ENCODE data around the gene COPS7A.
"Not testable (repeated sequence)": the region's sequence is repeated elsewhere in the genome, so short reads cannot be mapped to it uniquely, and the experiment has no call there.

The COPS7A gene

GRCh38 chr12:6701078-6701768, 22.6 kb upstream of the COPS7A start:
- DNase-seq (ENCODE audit: low read depth), result no peak

GRCh38 chr12:6703631-6704030, 20.2 kb upstream of the COPS7A start:
- DNase-seq (ENCODE audit: low read depth), result no peak

GRCh38 chr12:6708351-6708750, 15.5 kb upstream of the COPS7A start:
- not testable (repeated sequence) for DNase-seq (ENCODE audit: low read depth)

- no peak for DNase-seq (ENCODE audit: low read depth)
These were observed 14.9 kb upstream of the COPS7A start for GRCh38 chr12:6708960-6709394.

DNA sequence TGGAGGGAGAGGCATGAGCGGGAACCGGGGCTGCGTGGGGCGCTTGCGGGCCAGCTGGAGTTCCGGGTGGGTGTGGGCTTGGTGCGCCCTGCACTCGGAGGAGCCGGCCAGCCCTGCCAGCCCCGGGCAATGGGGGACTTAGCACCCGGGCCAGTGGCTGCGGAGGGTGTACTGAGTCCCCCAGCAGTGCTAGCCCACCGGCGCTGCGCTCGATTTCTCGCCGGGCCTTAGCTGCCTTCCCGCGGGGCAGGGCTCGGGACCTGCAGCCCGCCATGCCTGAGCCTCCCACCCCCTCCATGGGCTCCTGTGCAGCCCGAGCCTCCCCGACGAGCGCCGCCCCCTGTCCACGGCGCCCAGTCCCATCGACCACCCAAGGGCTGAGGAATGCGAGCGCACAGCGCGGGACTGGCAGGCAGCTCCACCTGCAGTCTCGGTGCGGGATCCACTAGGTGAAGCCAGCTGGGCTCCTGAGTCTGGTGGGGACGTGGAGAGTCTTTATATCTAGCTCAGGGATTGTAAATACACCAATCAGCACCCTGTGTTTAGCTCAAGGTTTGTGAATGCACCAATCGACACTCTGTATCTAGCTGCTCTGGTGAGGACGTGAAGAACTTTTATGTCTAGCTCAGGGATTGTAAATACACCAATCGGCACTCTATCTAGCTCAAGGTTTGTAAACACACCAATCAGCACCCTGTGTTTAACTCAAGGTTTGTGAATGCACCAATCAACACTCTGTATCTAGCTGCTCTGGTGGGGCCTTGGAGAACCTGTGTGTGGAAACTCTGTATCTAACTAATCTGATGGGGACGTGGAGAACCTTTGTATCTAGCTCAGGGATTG, 7.6 kb upstream of the COPS7A start:
- DNase-seq (ENCODE audit: low read depth), result not testable (repeated sequence)

- no peak for DNase-seq (ENCODE audit: low read depth)
These were observed 6.9 kb upstream of the COPS7A start for GRCh38 chr12:6716874-6717437.

DNA sequence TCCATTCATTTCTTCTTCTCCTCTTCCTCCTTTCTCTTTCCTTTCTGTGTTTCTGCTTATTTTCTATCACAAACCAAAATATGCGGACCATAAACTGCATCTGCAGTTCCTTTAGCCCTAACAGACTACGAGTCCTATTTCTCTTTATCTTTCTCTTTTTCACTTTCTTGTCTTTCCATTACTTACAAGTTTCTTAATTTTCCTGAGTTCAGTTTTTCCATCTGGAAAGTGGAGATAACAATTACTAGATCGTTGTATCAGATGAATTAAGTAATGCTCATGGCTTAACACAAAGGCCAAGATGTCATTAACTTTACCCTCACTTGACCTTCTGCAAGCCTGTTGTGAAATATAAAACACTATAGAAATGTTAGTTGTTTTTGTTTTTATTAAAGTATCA, 983 bp upstream of the COPS7A start:
- no peak for DNase-seq (ENCODE audit: low read depth)

DNA sequence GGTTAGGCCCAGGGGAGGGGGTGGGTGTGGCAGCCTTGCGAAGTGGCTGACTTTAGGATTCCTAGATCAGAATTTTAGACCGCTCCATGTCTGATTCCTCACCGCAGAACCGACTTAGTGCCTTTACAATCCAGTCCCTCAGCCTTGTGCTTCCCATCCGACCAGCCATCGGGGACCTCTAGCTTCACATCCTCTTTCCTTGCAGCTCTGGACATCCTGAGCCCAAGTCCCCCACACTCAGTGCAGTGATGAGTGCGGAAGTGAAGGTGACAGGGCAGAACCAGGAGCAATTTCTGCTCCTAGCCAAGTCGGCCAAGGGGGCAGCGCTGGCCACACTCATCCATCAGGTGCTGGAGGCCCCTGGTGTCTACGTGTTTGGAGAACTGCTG, 557 bp downstream of the COPS7A start:
- no peak for DNase-seq (ENCODE audit: low read depth)

DNA sequence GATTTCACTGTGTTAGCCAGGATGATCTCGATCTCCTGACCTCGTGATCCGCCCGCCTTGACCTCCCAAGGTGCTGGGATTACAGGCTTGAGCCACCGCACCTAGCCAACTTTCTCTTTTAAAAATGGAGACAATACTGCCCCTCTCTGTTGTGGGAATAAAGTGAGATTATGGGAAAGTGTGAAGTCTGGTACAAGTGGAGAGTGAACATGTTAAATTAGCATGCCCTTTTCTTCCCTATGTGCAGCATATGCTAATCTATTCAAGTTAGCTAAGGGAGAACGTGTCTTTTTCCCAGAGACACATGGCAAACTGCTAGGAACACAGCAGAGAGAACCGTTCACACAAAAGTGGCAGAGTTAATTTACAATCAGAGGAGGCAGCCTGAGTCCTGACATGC, 1.5 kb downstream of the COPS7A start:
- DNase-seq (ENCODE audit: low read depth), result no peak

DNA sequence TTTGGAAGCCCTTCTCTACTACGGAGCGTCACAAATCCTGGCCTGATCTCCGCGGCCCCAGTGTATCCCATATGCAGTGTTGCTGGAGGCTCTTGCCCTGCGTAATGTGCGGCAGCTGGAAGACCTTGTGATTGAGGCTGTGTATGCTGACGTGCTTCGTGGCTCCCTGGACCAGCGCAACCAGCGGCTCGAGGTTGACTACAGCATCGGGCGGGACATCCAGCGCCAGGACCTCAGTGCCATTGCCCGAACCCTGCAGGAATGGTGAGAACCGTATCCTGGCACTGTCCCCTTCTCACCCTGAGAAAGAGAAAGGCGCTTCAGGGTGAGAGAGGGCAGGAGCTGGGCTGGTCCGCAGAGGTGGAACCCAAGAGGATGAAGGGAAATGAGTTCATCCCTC, 5.3 kb downstream of the COPS7A start:
- no peak for DNase-seq (ENCODE audit: low read depth)

GRCh38 chr12:6730169-6730568, 6.3 kb downstream of the COPS7A start:
- no peak for DNase-seq (ENCODE audit: low read depth)

- DNase-seq (ENCODE audit: low read depth), result no peak
These were observed 10.9 kb downstream of the COPS7A start for GRCh38 chr12:6734506-6735387.

DNA sequence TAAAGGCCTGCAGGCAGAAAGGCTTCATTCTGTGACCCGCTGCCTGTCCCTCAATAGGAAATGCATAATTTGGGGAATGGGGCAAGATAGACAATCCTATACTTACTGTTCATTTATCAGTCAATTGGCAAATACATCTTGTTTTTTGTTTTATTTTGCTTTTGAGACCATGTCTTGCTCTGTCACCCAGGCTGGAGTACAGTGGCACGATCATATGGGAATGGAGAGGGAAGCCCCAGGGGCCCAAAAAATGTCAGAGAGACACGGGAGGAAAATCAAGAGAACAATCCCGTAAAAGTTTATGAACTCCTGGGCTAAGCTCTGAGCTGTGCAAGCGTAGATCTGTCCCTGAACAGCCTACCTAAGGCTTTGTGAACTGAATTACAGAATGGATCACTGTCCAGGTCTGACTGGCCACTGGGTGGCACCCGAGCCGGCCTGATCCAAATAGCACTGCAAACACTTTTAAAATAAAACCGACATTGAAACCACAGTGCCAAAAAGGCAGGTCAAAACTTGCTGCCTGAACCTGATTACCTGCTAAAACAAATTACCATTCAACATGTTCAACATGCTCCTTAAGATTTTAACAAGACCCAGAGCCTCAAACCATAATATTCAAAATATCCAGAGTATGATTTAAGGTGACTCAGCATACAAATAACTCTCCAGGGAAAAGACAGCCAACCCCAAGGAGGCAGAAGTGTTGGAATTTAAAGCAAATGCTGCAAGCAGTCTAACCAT, 11.8 kb downstream of the COPS7A start:
- DNase-seq (ENCODE audit: low read depth), result no peak

DNA sequence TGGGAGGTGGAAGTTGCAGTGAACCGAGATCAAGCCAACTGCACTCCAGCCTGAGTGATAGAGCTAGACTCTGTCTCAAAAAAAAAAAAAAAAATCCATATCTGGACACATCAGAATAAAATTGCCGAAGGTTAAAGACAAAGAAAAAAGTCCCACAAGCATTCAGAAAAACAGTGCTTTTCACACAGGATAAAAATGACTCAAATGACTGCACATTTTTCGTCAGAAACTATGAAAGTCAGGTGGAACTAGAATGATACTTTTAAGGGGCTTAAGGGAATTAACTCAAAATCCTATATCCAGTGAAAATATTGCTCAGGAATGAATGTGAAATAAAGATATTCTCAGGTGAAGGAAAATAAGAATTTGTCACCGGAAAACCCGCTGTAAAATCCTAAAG, 12.9 kb downstream of the COPS7A start:
- no peak for DNase-seq (ENCODE audit: low read depth)

DNA sequence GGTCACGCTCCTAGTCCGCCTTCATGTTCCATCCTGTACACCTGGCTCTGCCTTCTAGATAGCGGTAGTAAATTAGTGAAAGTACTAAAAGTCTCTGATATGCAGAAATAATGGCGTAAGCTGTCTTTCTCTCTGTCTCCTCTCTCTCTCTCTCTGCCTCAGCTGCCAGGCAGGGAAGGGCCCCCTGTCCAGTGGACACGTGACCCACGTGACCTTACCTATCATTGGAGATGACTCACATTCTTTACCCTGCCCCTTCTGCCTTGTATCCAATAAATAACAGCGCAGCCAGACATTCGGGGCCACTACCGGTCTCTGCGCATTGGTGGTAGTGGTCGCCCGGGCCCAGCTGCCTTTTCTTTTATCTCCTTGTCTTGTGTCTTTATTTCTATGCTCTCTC, 18.2 kb downstream of the COPS7A start:
- DNase-seq (ENCODE audit: low read depth), result not testable (repeated sequence)

GRCh38 chr12:6742834-6743233, 19.0 kb downstream of the COPS7A start:
- no peak for DNase-seq (ENCODE audit: low read depth)

GRCh38 chr12:6743300-6743699, 19.5 kb downstream of the COPS7A start:
- DNase-seq (ENCODE audit: low read depth), result not testable (repeated sequence)

- no peak for DNase-seq (ENCODE audit: low read depth)
These were observed 22.1 kb downstream of the COPS7A start for GRCh38 chr12:6745741-6746525.

DNA sequence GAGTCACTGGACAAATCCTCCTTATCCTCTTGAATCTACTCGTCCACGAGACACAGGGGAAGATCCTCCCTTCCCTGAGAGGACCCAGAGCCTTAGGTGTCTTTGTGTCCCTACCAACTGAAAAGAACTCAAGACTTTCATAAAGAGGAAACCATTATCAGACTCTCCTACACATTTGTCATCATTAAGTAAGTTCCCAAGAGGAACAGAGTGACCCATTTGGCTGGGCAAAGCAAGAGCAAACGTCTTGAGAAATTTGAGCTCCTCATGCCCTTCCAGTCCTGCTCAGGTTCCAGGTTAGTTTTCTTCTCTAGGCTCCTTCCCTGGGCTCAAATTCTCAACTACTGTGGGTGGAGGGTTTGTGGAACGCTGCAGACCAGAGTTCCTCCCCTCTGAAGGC, 23.4 kb downstream of the COPS7A start:
- no peak for DNase-seq (ENCODE audit: low read depth)

- no peak for DNase-seq (ENCODE audit: low read depth)
These were observed 24.9 kb downstream of the COPS7A start for GRCh38 chr12:6748761-6749160.

DNA sequence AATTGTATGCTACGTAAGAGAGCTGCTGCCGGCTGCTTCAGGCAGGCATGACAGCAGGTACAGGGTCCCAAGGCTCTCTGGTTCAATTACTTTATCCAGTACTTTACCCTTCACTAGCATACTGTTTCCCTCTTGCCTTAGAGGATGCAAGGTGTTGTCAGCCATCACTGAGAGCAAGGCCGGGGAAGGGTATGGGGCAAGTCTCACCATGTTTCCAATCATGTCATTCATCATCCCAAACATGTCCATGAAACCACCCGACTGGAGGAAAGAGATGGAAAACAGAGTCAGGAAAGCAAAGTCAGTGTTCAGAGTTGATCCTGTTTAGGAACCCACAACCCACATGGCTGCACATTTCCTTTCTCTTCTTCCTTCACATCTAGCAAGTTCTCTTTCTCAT, 26.7 kb downstream of the COPS7A start:
- no peak for DNase-seq (ENCODE audit: low read depth)
